Esophagus squamous epithelium (tissue), 4 donors: ENCODE measurements around the gene ADAM11.
"Not testable (repeated sequence)": the region's sequence is repeated elsewhere in the genome, so short reads cannot be mapped to it uniquely, and the experiment has no call there.

ENCODE experiments used
- POLR2A ChIP-seq, 4 donors: fragments of 450-650 bp; IDR thresholded peaks; one replicate each; pipeline ENCODE4 v1.6.1; 2017; ENCODE audit warnings: antibody characterized with exemption in 4 of 4, mild to moderate bottlenecking in 4 of 4, moderate library complexity in 3 of 4
- TF ChIP-seq, protein P1 (sequence below), 6 experiments: fragments of 450-650 bp in 4 of 6; fragments of 200-600 bp in 2 of 6; sonication (generic) in 2 of 6; IDR thresholded peaks; one replicate each; pipeline ENCODE4 v1.5.1; 2016 to 2019; ENCODE audit warnings: antibody characterized with exemption in 6 of 6, mild to moderate bottlenecking in 4 of 6, moderate library complexity in 4 of 6

DNA sequence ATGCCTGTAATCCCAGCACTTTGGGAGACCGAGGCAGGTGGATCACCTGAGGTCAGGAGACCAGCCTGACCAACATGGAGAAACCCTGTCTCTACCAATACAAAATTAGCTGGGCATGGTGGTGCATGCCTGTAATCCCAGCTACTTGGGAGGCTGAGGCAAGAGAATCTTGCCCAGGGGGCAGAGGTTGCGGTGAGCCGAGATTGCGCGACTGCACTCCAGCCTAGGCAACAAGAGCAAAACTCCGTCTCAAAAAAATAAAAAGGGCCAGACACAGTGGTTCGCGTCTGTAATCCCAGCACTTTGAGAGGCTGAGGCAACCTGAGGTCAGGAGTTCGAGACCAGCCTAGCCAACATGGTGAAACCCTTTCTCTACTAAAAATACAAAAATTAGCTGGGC is 66.4 kb downstream of the ADAM11 start:
- not testable (repeated sequence) for TF ChIP-seq POLR2A (IDR thresholded peaks at IDR 0.05)
- TF ChIP-seq, protein P1, sequence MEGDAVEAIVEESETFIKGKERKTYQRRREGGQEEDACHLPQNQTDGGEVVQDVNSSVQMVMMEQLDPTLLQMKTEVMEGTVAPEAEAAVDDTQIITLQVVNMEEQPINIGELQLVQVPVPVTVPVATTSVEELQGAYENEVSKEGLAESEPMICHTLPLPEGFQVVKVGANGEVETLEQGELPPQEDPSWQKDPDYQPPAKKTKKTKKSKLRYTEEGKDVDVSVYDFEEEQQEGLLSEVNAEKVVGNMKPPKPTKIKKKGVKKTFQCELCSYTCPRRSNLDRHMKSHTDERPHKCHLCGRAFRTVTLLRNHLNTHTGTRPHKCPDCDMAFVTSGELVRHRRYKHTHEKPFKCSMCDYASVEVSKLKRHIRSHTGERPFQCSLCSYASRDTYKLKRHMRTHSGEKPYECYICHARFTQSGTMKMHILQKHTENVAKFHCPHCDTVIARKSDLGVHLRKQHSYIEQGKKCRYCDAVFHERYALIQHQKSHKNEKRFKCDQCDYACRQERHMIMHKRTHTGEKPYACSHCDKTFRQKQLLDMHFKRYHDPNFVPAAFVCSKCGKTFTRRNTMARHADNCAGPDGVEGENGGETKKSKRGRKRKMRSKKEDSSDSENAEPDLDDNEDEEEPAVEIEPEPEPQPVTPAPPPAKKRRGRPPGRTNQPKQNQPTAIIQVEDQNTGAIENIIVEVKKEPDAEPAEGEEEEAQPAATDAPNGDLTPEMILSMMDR (IDR thresholded peaks at IDR 0.05), result not testable (repeated sequence)
